ENCODE data around the gene IL18BP. TPM values are rescaled to one million over a fixed set of nuclear protein-coding genes. Genes with fewer than 3 reads are reported as not detected.

IL18BP gene
- polyA plus RNA-seq, 1 donor (not counting 4 experiments of a cell fraction or from before 2014, with no cell fraction given), result 2.9 TPM

DNA sequence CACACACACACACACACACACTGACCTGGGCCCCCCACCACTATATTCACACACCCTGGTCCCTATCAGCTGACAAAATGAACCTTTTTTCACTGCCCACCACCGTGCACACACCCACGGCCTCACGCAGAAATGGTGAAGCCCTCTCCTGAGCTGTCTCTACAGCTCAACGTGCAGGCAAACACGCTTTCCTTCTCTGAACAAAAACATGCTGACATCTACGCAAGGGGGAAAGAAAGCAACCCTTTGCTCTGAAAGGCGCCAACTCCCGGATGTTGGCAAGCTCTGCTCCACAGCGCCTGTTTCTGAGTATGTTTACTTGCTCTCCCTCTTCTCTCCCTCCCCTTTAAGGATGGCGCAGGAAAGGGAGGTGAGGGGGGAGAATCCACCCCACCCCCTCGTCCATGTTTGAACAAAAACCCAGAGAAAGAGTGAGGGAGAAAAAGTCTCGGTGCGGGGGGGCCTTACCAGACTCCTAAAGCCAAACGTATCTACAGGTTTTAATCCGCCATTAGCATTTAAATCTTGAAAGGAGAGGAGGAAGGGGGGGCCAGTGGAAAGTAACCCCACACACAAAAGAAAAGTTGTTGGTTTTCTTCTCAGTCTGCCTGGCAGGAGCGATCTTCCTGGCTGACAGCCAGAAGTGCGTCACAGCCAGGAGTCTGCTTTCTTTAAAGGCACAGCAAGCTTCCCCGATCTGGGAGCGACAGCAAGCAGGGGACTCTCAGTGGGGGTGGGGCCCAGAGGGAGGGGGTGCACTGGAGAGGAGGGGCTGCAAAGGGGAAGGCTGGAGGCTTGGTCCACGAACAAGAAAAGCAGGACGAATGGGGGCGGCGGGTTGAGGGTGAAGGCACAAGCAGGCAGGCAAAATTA, 42.0 kb downstream of the IL18BP start:
- Histone ChIP-seq H4K20me1 (ENCODE audit: control insufficient read depth, extremely low read depth, insufficient read depth, low read length) (peaks cover 3% of the 10 kb centered on the region), H3K27me3 (ENCODE audit: control insufficient read depth, extremely low read depth, insufficient read depth, low read length) (no peaks in the 10 kb centered on the region), H3K79me2 (ENCODE audit: control insufficient read depth, insufficient read depth, low read length) (peaks cover 79% of the 10 kb centered on the region), H3K27ac (ENCODE audit: control insufficient read depth, insufficient read depth, low read length) (peak overlapping the region; percentile 96), H3K9ac (ENCODE audit: control insufficient read depth, extremely low read depth, insufficient read depth, low read length) (peak overlapping the region; percentile 92), H3K4me2 (ENCODE audit: control insufficient read depth, extremely low read depth, insufficient read depth, low read depth, low read length) (peak overlapping the region; percentile 99), H2AFZ (ENCODE audit: control insufficient read depth, low read length) (peak overlapping the region; percentile 92), H3K36me3 (ENCODE audit: control insufficient read depth in 2 of 2, extremely low read depth in 1 of 2, insufficient read depth in 2 of 2, low read length in 2 of 2) (peaks cover 2% of the 10 kb centered on the region in 2 experiments), H3K9me3 (ENCODE audit: control insufficient read depth, low read depth, low read length) (no peaks in the 10 kb centered on the region), H3K9me1 (ENCODE audit: control insufficient read depth, extremely low read depth, insufficient read depth, low read length) (no peaks in the 10 kb centered on the region), H3K4me3 (ENCODE audit: control insufficient read depth in 2 of 3, extremely low read depth in 1 of 3, insufficient read depth in 2 of 3, low read depth in 1 of 3, low read length in 3 of 3) (peak overlapping the region; percentile 48 to 89 (median 87)), H3K4me1 (ENCODE audit: control insufficient read depth, extremely low read depth, insufficient read depth, low read length) (peaks cover 54% of the 10 kb centered on the region)
- dilution Hi-C loops (cut with MboI; ENCODE audit: extremely low pct_ligation_motif_present, low sequenced_read_pairs), result no loop called here
- no peak for TF ChIP-seq EZH2 (IDR thresholded peaks at IDR 0.05; ENCODE audit: low read length)
- TF ChIP-seq, protein P1, sequence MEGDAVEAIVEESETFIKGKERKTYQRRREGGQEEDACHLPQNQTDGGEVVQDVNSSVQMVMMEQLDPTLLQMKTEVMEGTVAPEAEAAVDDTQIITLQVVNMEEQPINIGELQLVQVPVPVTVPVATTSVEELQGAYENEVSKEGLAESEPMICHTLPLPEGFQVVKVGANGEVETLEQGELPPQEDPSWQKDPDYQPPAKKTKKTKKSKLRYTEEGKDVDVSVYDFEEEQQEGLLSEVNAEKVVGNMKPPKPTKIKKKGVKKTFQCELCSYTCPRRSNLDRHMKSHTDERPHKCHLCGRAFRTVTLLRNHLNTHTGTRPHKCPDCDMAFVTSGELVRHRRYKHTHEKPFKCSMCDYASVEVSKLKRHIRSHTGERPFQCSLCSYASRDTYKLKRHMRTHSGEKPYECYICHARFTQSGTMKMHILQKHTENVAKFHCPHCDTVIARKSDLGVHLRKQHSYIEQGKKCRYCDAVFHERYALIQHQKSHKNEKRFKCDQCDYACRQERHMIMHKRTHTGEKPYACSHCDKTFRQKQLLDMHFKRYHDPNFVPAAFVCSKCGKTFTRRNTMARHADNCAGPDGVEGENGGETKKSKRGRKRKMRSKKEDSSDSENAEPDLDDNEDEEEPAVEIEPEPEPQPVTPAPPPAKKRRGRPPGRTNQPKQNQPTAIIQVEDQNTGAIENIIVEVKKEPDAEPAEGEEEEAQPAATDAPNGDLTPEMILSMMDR (optimal IDR thresholded peaks at IDR 0.05 in 1 of 3, IDR thresholded peaks at IDR 0.05 in 1 of 3, conservative IDR thresholded peaks at IDR 0.05 in 1 of 3; ENCODE audit: extremely low read depth in 1 of 3, insufficient read depth in 2 of 3, low read length in 3 of 3), result no peak
- FAIRE-seq (no peak), DNase-seq (ENCODE audit: low read depth, low spot score) (peak; percentile 62)

DNA sequence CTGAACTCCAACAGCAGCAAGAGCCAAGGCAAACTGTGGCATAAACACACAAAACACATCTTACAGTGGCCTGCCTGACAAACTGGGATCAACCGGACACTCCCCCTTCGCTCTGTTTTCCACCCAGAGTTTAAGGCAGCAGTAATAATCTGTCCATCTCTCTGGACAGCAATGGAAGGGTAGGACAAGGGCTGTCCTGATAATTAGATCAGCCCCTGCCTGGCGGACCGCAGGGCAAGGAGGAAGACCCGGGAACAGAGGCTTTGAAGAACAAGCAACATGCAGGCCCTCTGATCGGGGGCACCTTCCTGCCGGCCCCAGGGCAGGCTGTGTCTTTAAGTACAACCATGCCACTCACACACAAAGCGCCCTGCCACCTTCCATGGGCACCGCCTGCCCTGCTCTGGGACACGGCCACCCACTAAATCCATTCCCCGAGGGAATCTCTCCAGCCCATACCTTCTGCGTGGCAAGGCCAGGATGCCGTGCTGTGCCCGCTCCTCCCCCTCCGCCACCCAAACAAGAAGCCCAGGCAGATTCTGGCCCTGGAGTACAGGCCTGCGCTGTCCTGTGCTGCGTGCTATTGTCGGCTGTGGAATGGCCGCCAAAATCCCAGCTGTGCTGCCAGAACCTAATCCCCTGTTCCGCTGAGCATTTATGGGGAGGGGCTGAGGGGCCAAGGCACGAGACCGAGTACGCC, 42.8 kb downstream of the IL18BP start:
- no peak for FAIRE-seq
- dilution Hi-C loops (cut with MboI; ENCODE audit: extremely low pct_ligation_motif_present, low sequenced_read_pairs), result no loop called here

More for the DNA sequence above, 42.8 kb downstream of the IL18BP start:
- H3K4me3 ChIP-seq (ENCODE audit: control insufficient read depth in 2 of 3, extremely low read depth in 1 of 3, insufficient read depth in 2 of 3, low read depth in 1 of 3, low read length in 3 of 3), result peak overlapping the region; percentile 48 to 89 (median 87)
- peak overlapping the region; percentile 96 for H3K27ac ChIP-seq (ENCODE audit: control insufficient read depth, insufficient read depth, low read length)
- peaks cover 72% of the 10 kb centered on the region for H3K79me2 ChIP-seq (ENCODE audit: control insufficient read depth, insufficient read depth, low read length)
- TF ChIP-seq EZH2 (IDR thresholded peaks at IDR 0.05; ENCODE audit: low read length), result no peak
- TF ChIP-seq, protein P1 (optimal IDR thresholded peaks at IDR 0.05 in 1 of 3, IDR thresholded peaks at IDR 0.05 in 1 of 3, conservative IDR thresholded peaks at IDR 0.05 in 1 of 3; ENCODE audit: extremely low read depth in 1 of 3, insufficient read depth in 2 of 3, low read length in 3 of 3), result no peak
- no peaks in the 10 kb centered on the region for H3K9me1 ChIP-seq (ENCODE audit: control insufficient read depth, extremely low read depth, insufficient read depth, low read length)
- peak overlapping the region; percentile 92 for H3K9ac ChIP-seq (ENCODE audit: control insufficient read depth, extremely low read depth, insufficient read depth, low read length)
- DNase-seq (ENCODE audit: low read depth, low spot score), result no peak
- peaks cover 54% of the 10 kb centered on the region for H3K4me1 ChIP-seq (ENCODE audit: control insufficient read depth, extremely low read depth, insufficient read depth, low read length)
- H3K27me3 ChIP-seq (ENCODE audit: control insufficient read depth, extremely low read depth, insufficient read depth, low read length), result no peaks in the 10 kb centered on the region
- peak overlapping the region; percentile 99 for H3K4me2 ChIP-seq (ENCODE audit: control insufficient read depth, extremely low read depth, insufficient read depth, low read depth, low read length)
- peak overlapping the region; percentile 92 for H2AFZ ChIP-seq (ENCODE audit: control insufficient read depth, low read length)
- H4K20me1 ChIP-seq (ENCODE audit: control insufficient read depth, extremely low read depth, insufficient read depth, low read length), result peaks cover 3% of the 10 kb centered on the region
- peaks cover 0 to 2% of the 10 kb centered on the region in 2 experiments for H3K36me3 ChIP-seq (ENCODE audit: control insufficient read depth in 2 of 2, extremely low read depth in 1 of 2, insufficient read depth in 2 of 2, low read length in 2 of 2)
- no peaks in the 10 kb centered on the region for H3K9me3 ChIP-seq (ENCODE audit: control insufficient read depth, low read depth, low read length)

All from keratinocyte (primary cell).